ENCODE results near the gene SENP2.

SENP2 gene

GRCh38 chr3:185586686-185587039 lies 568 bp downstream of the SENP2 start:
- peak overlapping the region; percentile 93 for H3K27ac ChIP-seq (replicated peaks)
- no peak for DNase-seq (ENCODE audit: low read depth in 1 of 2, low spot score in 1 of 2)
- no peak for TF ChIP-seq GABPA (IDR thresholded peaks at IDR 0.05; ENCODE audit: low read depth)
- TF ChIP-seq REST (IDR thresholded peaks at IDR 0.05; ENCODE audit: insufficient replicate concordance, low read depth): no peak
- no peak for TF ChIP-seq SPI1 (IDR thresholded peaks at IDR 0.05; ENCODE audit: borderline replicate concordance, low read depth)
- no peak for TF ChIP-seq POLR2AphosphoS5 (IDR thresholded peaks at IDR 0.05; ENCODE audit: low read depth)
- no peak for TF ChIP-seq CTCF (IDR thresholded peaks at IDR 0.05; ENCODE audit: insufficient read depth, low read length)

GRCh38 chr3:185594073-185594472 lies 8.0 kb downstream of the SENP2 start:
- Histone ChIP-seq H3K27me3 (ENCODE audit: insufficient read depth, poor library complexity, severe bottlenecking) (no peaks in the 10 kb centered on the region), H3K4me3 (replicated peaks; ENCODE audit: insufficient read depth, low read length) (no peak overlapping the region), H3K27ac (replicated peaks) (no peak overlapping the region)
- no peak for DNase-seq (ENCODE audit: low read depth in 1 of 2, low spot score in 1 of 2)
- no peak for TF ChIP-seq SPI1 (IDR thresholded peaks at IDR 0.05; ENCODE audit: borderline replicate concordance, low read depth)
- TF ChIP-seq REST (IDR thresholded peaks at IDR 0.05; ENCODE audit: insufficient replicate concordance, low read depth): no peak
- no peak for TF ChIP-seq POLR2AphosphoS5 (IDR thresholded peaks at IDR 0.05; ENCODE audit: low read depth)
- TF ChIP-seq CTCF (IDR thresholded peaks at IDR 0.05; ENCODE audit: insufficient read depth, low read length): no peak
- TF ChIP-seq GABPA (IDR thresholded peaks at IDR 0.05; ENCODE audit: low read depth): no peak

More at GRCh38 chr3:185586686-185587039, 568 bp downstream of the SENP2 start:
- Histone ChIP-seq H3K4me3 (replicated peaks; ENCODE audit: insufficient read depth, low read length) (peak overlapping the region; percentile 92), H3K27me3 (ENCODE audit: insufficient read depth, poor library complexity, severe bottlenecking) (no peaks in the 10 kb centered on the region)

GRCh38 chr3:185595526-185595925 lies 9.4 kb downstream of the SENP2 start:
- no peaks in the 10 kb centered on the region for H3K27me3 ChIP-seq (ENCODE audit: insufficient read depth, poor library complexity, severe bottlenecking)
- no peak overlapping the region for H3K4me3 ChIP-seq (replicated peaks; ENCODE audit: insufficient read depth, low read length)
- DNase-seq (ENCODE audit: low read depth in 1 of 2, low spot score in 1 of 2): peak; percentile 3 to 6
- TF ChIP-seq SPI1 (IDR thresholded peaks at IDR 0.05; ENCODE audit: borderline replicate concordance, low read depth) (peak; percentile 94), REST (IDR thresholded peaks at IDR 0.05; ENCODE audit: insufficient replicate concordance, low read depth) (no peak)
- peak overlapping the region; percentile 22; the same call in 1 of the 2 replicates for H3K27ac ChIP-seq (replicated peaks)

GRCh38 chr3:185605566-185605965 lies 19.5 kb downstream of the SENP2 start:
- DNase-seq (ENCODE audit: low read depth in 1 of 2, low spot score in 1 of 2): no peak
- no peak overlapping the region for H3K27ac ChIP-seq (replicated peaks)
- TF ChIP-seq CTCF (IDR thresholded peaks at IDR 0.05; ENCODE audit: insufficient read depth, low read length) (no peak), SPI1 (IDR thresholded peaks at IDR 0.05; ENCODE audit: borderline replicate concordance, low read depth) (no peak), REST (IDR thresholded peaks at IDR 0.05; ENCODE audit: insufficient replicate concordance, low read depth) (no peak)
- no peak overlapping the region for H3K4me3 ChIP-seq (replicated peaks; ENCODE audit: insufficient read depth, low read length)
- H3K27me3 ChIP-seq (ENCODE audit: insufficient read depth, poor library complexity, severe bottlenecking): no peaks in the 10 kb centered on the region
